NOMO-1 treated with DMSO at 0.1 percent for 48 hours (cell line): ENCODE results near the gene SEPTIN12.

Experiments
- DNase-seq: peaks from one replicate; lab custom pipeline; 2025; ENCODE audit not compliant: unreplicated experiment; lab: John Stamatoyannopoulos, UW

The SEPTIN12 gene

GRCh38 chr16:4787627-4788482 lies at the start of gene SEPTIN12:
Gene SEPTIN12, minus strand, starts transcription at chr16:4788345. Its CDS starts 700 bp downstream, at chr16:4787645.
- no peak for DNase-seq

GRCh38 chr16:4836727-4837126 lies 48.6 kb upstream of the SEPTIN12 start:
- no peak for DNase-seq

GRCh38 chr16:4833584-4833983 lies 45.4 kb upstream of the SEPTIN12 start:
- no peak for DNase-seq

- DNase-seq = no peak
Measured at GRCh38 chr16:4832698-4833343, 44.7 kb upstream of the SEPTIN12 start.

GRCh38 chr16:4831616-4832015 lies 43.5 kb upstream of the SEPTIN12 start:
- no peak for DNase-seq

- no peak for DNase-seq
Measured at GRCh38 chr16:4830408-4830807, 42.3 kb upstream of the SEPTIN12 start.

GRCh38 chr16:4828567-4829321 lies 40.6 kb upstream of the SEPTIN12 start:
- no peak for DNase-seq

GRCh38 chr16:4826980-4827379 lies 38.8 kb upstream of the SEPTIN12 start:
- DNase-seq = no peak

GRCh38 chr16:4826526-4826925 lies 38.4 kb upstream of the SEPTIN12 start:
- DNase-seq = no peak

- DNase-seq = no peak
Measured at GRCh38 chr16:4825196-4825595, 37.1 kb upstream of the SEPTIN12 start.

GRCh38 chr16:4820652-4821051 lies 32.5 kb upstream of the SEPTIN12 start:
- DNase-seq = no peak

- DNase-seq = no peak
Measured at GRCh38 chr16:4814542-4815173, 26.5 kb upstream of the SEPTIN12 start.

- no peak for DNase-seq
Measured at GRCh38 chr16:4814046-4814445, 25.9 kb upstream of the SEPTIN12 start.

GRCh38 chr16:4813251-4814003 lies 25.3 kb upstream of the SEPTIN12 start:
- DNase-seq = no peak

- DNase-seq = no peak
Measured at GRCh38 chr16:4811773-4812172, 23.6 kb upstream of the SEPTIN12 start.

GRCh38 chr16:4811242-4811641 lies 23.1 kb upstream of the SEPTIN12 start:
- DNase-seq = no peak

GRCh38 chr16:4806280-4806679 lies 18.1 kb upstream of the SEPTIN12 start:
- DNase-seq = no peak

- no peak for DNase-seq
Measured at GRCh38 chr16:4805231-4805630, 17.1 kb upstream of the SEPTIN12 start.

- DNase-seq = no peak
Measured at GRCh38 chr16:4803898-4804762, 16.0 kb upstream of the SEPTIN12 start.
